Coronary artery (tissue), 2 donors: Measurements from ENCODE around the gene MS4A7.

Experiments used
- DNase-seq: peaks from one replicate; pipeline ENCODE4 v3.0.0-alpha.2; 2017; ENCODE audit warnings: low spot score
- H3K27ac ChIP-seq, 2 donors: fragments of 200-600 bp; sonication (generic); one replicate each; pipeline ENCODE4 v1.5.1; 2016 to 2019
- H3K4me3 ChIP-seq: fragments of 200-600 bp; sonication (generic); 2 replicates; pipeline ENCODE4 v1.5.1; 2016; ENCODE audit warnings: mild to moderate bottlenecking, moderate library complexity
- CTCF ChIP-seq: fragments of 200-600 bp; sonication (generic); IDR thresholded peaks from one replicate; pipeline ENCODE4 v1.5.1; 2019; ENCODE audit warnings: antibody characterized with exemption

Gene MS4A7

GRCh38 chr11:60370811-60371298 is 7.5 kb upstream of the MS4A7 start:
- no peak for TF ChIP-seq CTCF
- DNase-seq = no peak
- no peak overlapping the region for H3K4me3 ChIP-seq
- peak overlapping the region in 1 of 2 donors; percentile 28 for H3K27ac ChIP-seq

DNA sequence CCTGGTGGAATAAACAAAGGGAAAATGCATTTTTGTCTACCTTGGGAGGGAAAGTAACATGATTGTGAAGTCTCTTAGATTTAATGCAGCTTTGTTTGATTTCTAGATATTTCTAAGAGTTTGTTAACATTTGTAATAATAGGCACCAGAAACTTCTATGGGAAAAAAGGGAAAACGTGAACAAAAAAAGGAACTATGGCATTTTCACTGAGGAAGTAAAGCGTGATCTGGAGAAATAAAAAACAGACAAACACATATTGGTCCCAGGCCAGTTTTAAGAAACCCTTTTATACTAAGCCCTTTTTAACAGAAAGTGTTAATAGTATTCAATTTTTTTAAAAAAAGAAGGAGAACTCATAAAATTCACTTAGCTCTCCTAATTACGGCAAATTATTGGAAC is 6.9 kb upstream of the MS4A7 start:
- H3K4me3 ChIP-seq = no peak overlapping the region
- no peak for TF ChIP-seq CTCF
- DNase-seq = no peak
- H3K27ac ChIP-seq = peak overlapping the region in 1 of 2 donors; percentile 37

DNA sequence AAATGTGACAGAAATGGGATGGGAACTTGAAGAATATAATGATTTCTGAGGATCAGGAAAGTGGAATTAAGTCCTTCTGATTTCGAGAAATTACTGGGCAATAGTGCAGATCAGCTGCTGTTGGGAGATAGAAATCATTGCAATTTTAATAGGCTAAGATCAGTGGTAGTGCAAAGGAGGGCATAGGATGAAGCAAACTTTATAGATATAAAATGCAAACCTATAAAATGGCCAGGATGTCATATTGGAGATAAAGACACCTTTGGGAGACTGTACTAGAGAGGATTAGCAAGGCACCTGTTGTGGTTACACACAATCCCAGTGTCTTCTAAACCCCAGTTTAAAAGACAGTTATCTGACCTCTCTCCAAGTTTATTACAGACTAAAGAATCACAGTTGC is 6.5 kb upstream of the MS4A7 start:
- DNase-seq = no peak
- H3K27ac ChIP-seq = peak overlapping the region in 1 of 2 donors; percentile 37
- no peak for TF ChIP-seq CTCF
- H3K4me3 ChIP-seq = no peak overlapping the region

DNA sequence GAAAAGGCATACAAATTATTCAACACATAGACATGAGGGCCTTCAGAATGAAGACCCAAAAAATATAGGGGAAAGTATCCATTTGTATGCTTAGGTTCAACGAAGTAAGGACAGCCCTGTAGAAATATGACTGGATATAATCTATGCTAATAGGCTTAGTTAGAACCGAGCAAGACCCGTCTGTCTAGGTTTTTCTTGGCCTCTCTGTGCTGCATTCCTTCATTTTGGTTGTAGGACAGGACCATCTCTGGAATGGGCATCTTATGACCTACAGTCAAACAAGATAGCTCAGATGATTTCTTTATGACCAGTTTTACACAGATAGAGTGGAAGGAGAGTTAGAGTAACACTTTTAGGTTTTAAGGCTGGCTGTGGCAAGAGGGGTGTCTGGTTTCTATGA is 5.6 kb upstream of the MS4A7 start:
- DNase-seq = no peak

GRCh38 chr11:60375316-60375715 is 3.0 kb upstream of the MS4A7 start:
- DNase-seq = no peak
- TF ChIP-seq CTCF = no peak
- H3K27ac ChIP-seq = no peak overlapping the region
- H3K4me3 ChIP-seq = no peak overlapping the region

More for the DNA sequence above, 5.6 kb upstream of the MS4A7 start:
- Histone ChIP-seq H3K4me3 (no peak overlapping the region), H3K27ac (peak overlapping the region in 1 of 2 donors; percentile 4)
- TF ChIP-seq CTCF = no peak

DNA sequence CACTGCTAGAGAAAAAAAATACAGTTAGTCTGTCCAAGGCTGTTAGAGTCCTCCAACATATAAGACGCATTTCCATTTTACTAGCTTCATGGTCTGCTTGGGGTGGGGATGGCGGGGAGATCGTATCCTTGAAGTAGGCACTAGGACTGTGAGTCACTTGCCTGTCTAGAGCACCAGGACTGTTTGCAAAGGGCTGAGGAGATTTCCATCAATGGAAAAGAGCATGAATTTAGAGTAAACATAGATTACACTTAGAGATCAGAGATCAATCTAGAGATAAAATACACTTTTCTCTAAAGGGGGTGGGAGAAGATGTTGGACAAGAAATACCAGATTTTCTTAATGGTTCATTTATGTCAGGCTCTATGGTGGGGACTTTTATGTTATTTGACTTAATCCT is 1.7 kb upstream of the MS4A7 start:
- peak overlapping the region in 1 of 2 donors; percentile 70 for H3K27ac ChIP-seq
- no peak for TF ChIP-seq CTCF
- DNase-seq = no peak
- no peak overlapping the region for H3K4me3 ChIP-seq

- Histone ChIP-seq H3K27ac (peak overlapping the region in 1 of 2 donors; percentile 80), H3K4me3 (no peak overlapping the region)
- DNase-seq = no peak
- TF ChIP-seq CTCF = no peak
These were observed 763 bp upstream of the MS4A7 start for GRCh38 chr11:60377401-60378136.
